ENCODE results near the gene SDF2.
A peak's percentile ranks its signal among the peaks of the same experiment; 100 is the strongest.
"Not testable (repeated sequence)": the region's sequence is repeated elsewhere in the genome, so short reads cannot be mapped to it uniquely, and the experiment has no call there.

The SDF2 gene

DNA sequence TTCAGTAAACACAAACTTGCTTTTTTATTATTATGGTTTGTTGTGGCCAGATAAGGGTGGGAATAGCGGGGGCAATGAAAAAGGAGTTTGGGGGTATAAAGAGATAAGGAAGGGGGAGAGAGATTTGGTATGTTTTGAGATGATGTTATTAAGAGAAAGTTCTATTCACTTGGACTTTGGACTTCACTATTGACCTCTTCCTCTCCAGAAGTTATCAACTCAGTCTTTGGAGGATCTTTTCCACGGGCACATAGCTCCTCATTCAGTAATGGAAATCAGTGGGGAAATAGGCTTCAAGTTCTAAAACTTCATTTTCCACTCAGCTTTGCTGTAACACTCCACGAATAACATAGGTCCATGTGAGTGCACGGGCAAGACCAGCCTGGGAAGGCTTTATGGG lies 26.8 kb upstream of the SDF2 start:
- no peak for DNase-seq

DNA sequence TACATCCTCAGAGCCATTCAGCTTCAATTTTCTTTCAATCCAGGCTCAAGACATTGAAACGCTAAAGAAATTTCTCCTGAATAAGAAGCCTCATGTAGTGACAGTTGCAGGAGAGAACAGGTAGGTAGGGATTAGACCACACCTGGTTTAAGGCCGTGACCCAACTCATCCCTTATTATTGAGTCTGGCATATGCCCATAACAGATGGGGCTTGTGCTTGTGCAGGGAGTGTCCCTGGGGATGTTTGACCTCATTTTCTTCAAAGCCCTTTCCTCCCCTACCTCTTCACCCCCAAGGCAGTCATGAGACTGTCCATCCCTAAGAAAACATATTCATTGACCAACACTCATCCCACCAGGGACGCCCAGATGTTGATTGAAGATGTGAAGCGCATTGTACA lies 24.6 kb upstream of the SDF2 start:
- no peak for DNase-seq

DNA sequence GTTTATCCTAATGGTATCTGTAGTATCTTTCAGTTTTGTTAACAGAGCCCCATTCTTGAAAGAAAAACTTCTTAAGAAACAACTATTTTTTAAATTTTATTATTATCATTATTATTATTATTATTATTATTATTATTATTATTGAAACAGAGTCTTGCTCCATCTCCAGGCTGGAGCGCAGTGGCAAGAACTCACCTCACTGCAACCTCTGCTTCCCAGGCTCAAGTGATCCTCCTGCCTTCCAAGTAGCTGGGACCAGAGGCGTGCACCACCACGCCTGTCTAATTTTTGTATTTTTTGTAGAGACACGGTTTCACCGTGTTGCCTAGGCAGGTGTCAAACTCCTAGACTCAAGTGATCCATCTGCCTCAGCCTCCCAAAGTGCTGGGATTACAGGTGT lies 23.7 kb upstream of the SDF2 start:
- no peak for DNase-seq

DNA sequence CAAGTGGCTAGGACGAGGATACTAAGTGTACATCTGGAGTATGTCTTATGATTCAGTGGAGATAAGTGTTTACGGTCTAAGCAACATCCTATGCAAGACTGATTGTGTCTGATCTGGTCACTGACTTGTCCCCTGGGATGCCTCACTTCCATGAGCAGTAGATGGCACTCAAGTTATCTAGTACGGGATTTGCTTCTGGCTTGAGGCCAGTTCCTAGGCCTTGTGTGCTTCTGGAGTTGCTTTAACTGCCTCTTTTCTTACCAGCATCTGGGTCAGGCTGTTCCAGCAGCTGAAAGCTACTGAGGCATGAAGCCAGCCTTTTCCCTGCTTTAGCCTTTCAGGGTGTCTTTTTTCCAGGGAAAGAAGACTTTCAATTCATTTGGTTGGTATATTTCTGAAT lies 23.3 kb upstream of the SDF2 start:
- no peak for DNase-seq

DNA sequence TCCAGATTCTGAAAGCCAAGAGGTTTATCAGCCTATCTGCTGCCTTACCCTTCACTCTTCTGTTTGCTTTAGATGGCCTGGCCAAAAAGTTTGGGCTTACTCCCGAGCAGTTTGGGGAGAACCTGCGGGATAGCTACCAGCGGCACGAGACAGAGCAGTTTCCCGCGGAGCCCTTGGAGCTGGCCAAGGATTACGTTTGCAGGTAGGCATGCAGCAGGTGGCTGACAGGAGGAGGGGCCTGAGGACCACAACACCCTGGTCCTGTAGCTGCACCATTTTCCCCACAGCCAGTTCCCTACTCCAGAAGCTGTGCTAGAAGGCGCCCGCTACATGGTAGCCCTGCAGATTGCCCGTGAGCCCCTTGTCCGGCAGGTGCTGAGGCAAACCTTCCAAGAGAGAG lies 20.9 kb upstream of the SDF2 start:
- no peak for DNase-seq

DNA sequence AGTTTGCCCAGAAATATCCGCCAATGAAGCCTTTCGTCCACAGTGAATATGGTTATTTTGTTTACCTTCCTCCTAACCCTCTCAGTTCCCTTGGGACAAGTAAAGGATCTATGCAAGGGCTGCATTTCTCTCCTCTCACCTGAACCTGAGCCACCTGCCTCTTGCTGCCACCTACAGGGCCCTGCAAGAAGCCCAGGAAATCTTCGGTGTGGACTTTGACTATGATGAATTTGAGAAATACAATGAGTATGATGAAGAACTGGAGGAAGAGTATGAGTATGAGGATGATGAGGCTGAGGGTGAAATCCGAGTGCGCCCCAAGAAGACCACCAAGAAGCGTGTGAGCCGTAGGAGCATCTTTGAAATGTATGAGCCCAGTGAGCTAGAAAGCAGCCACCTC lies 14.3 kb upstream of the SDF2 start:
- DNase-seq: no peak

DNA sequence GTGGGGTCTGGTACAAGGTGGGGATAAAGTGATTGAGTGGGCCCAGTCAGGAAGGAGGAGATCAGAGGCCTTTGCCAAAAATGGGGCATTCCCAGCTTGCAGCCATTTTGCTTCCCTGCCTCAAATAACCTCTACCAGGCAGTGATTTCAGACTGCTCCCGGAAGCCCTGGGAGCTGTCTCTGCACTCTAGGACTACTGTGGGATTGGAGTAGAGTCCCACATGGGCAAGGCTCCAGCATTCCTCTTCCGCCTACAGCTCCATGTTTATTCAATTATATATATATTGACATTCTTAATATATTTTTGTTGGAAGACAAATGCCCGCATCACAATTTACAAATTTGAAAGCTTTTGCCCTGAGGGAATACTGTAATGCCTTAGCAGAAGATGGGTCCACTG lies 13.8 kb upstream of the SDF2 start:
- no peak for DNase-seq

DNA sequence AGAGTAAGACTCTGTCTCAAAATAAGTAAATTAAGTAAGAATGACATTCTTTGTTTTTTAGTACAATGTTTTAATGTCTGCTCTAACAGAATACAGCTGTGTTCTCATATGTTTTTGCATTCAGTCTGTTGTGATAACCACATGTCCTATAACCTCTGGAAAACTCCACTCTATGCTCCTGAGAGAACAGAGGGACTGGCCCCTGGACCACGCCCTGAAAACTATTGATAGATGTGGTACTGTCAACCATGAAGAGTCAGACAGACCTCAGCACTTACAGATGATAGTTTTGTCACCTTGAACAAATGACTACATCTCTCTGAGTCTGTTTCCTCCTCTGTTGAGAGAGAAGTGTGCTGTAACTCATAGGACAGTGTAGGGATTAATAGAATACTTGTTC lies 8.2 kb upstream of the SDF2 start:
- DNase-seq: no peak

DNA sequence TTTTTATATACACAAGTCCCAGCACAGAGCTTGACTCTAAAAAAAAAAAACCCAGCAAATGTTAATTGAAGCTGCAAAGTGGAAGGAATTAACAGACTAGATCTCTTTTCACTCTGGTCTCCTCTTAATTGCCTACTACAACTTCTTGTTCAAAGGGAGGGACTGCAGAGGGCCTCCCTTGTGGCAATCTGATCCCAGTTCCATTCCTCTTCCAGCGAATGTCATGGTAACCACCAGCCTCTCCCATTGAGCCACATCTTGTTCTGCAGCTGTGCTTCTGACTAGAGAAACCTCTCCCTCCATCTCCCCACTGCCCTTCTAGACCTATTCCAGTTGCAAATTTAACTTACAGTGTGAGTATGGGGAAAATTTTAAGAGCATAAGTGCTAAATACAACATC lies 6.2 kb upstream of the SDF2 start:
- no peak for DNase-seq

DNA sequence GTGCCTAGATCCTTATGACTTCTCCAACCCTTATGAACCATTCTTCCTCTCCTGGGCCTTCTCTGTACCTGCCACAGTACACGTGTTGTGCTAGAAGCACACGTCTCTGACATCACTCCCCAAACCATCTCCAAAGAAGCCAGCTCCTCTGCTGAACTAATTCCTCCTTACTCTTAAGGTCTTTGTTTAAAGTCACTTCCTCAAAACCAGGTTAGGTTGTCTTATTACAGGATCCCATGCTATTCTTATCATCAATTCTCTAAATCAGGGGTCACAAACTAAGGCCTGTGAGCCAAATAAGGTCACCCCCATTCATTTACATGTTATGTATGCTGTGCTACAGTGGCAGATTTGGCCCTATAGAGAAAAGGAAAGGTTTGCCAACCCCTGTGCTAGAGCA lies 4.3 kb upstream of the SDF2 start:
- no peak for DNase-seq

DNA sequence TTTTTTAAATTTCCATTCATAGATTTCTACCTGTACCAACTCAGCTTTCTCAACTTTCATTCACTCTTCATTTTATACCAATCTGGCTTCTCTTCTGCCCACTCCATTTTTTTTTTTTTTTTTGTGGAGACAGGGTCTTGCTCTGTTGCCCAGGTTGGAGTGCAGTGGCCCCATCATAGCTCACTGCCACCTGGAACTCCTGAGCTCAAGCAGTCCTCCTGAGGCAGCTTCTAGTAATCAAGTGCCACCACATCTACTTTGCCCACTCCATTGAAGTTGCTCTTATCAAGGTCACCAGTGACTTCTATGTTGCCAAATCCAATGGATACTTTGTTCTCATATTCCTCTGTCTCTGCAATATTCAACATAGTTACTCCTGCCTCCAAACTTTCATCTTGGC lies 2.0 kb upstream of the SDF2 start:
- DNase-seq: no peak

DNA sequence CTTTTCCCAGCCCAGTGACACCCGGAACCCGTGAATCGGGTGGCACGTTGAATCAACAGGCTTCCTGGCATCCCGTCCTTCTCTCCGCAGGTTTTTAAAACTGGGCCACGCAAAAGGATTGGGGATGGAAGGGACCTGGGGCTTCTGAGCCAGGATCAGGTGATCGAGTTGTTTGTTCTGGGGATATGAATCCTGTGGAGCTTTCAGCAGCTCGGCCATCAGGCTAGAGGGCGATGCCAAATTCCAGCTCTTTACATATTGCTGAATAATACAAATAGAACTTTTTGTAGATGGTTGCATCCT lies 772 bp upstream of the SDF2 start:
- no peak for DNase-seq

DNA sequence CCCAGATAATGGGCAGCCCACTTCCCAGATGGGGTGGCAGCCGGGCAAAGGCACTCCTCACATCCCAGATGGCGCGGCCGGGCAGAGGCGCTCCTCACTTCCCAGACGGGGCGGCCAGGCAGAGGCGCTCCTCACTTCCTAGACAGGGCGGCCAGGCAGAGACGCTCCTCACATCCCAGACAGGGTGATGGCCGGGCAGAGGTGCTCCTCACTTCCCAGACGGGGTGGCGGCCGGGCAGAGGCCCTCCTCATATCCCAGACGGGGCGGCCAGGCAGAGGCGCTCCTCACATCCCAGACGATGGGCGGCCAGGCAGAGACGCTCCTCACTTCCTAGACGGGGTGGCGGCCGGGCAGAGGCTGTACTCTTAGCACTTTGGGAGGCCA lies 2.2 kb downstream of the SDF2 start:
- DNase-seq: not testable (repeated sequence)

DNA sequence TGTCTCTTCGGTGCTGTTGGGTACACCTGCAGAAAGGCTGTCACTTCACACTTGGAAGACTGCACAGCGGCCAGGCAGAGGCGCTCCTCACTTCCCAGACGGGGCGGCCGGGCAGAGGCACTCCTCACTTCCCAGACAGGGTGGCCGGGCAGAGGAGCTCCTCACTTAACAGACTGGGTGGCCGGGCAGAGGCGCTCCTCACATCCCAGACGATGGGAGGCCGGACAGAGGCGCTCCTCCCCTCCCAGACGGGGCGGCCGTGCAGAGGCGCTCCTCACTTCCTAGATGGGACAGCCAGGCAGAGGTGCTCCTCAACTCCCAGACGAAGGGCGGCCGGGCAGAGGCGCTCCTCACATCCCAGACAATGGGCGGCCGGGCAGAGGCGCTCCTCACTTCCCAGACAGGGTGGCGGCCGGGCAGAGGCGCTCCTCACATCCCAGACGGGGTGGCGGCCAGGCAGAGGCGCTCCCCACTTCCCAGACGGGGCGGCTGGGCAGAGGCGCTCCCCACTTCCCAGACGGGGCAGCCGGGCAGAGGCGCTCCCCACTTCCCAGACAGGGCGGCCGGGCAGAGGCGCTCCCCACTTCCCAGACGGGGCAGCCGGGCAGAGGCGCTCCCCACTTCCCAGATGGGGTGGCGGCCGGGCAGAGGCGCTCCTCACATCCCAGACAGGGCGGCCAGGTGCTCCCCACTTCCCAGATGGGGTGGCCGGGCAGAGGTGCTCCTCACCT lies 2.8 kb downstream of the SDF2 start:
- not testable (repeated sequence) for DNase-seq

DNA sequence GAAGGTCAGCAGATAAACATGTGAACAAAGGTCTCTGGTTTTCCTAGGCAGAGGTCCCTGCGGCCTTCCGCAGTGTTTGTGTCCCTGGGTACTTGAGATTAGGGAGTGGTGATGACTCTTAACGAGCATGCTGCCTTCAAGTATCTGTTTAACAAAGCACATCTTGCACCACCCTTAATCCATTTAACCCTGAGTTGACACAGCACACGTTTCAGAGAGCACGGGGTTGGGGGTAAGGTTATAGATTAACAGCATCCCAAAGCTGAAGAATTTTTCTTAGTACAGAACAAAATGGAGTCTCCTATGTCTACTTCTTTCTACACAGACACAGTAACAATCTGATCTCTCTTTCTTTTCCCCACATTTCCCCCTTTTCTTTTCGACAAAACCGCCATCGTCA lies 3.4 kb downstream of the SDF2 start:
- DNase-seq: not testable (repeated sequence)

DNA sequence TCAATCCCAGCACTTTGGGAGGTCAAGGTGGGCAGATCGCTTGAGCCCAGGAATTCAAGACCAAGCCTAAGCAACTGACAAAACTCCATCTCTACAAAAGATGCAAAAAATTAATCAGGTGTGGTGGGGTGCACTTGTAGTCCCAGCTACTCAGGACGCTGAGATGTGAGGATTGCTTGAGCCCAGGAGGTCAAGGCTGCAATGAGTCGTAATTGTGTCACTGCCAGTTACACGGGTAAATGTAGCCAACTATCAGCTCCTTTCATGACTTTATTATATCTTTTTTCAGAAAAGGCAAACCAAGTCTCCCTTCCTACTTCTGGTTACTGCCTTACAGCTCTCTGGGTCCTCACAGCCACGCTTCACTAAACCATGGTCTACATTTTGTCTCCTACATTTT lies 4.0 kb downstream of the SDF2 start:
- DNase-seq: no peak

DNA sequence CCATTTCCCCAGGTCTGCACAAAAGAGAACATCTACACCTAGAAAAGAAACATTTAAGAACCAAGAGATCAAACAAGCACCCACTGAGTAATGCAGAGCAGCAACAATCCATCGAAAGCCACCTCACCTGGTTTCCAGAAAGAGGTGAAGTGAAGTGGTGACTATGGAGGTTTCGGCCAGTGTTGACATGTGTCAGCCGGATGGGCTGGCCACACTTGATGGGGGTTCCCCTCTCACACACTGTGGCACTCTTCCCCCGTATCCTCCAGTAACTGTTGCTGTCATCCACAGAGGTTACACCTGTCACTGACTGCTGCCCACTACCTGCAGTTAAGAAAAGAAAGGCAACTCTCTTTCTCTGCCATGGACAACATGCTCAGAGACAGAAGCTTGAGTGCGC lies 6.5 kb downstream of the SDF2 start:
- no peak for DNase-seq

DNA sequence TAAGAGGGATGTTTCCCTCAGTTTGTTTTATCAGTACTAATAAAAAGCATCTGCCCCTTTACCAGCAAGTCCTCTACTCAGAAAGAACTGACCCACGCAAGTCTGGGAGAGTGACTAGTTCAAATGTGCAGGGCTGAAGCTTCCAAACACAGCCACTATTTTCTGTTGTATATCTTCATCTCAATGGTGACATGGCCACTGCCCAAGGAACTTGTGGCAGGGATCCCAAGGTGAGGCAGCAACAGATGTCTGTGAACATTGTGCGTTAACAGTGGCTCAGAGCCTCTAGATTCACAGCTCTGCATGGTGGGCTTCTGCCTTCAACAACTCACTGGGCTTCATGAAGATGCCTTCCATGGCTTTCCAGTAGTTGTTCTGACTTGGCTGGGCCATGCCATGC lies 13.0 kb downstream of the SDF2 start:
- no peak for DNase-seq

DNA sequence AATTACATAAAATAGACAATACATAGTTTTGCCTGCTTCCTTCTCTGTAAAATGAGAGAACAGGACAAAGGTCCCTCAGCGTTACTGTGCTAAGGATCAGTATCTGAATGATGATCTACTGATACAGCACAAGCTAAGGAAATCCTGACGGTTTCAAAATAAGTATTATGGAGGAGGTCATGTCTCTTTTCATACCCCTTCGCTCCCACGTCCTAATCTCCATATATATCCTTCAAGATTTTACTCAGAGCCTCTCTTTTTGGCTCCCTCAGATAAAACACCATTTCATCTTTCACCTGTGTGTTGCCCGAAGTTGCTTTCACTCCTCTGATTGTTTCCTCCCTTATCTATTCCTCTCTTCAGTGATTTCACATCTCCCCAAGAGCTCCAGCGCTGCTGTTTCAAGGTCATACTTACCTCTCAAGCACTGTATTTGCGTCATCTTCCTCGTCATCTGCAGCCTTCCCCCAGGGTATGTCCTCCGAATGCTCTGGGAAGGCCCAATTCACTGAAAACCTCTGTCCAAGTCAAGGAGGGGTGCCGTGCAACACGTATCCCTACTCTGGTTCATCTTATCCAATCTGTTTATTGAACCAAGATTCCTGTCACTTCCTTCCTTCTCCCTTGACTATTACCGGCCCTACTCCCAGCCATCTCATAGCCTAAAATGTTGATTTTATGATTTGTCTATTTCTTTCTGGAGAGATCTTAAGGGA lies 15.5 kb downstream of the SDF2 start:
- peak; percentile 6 for DNase-seq

DNA sequence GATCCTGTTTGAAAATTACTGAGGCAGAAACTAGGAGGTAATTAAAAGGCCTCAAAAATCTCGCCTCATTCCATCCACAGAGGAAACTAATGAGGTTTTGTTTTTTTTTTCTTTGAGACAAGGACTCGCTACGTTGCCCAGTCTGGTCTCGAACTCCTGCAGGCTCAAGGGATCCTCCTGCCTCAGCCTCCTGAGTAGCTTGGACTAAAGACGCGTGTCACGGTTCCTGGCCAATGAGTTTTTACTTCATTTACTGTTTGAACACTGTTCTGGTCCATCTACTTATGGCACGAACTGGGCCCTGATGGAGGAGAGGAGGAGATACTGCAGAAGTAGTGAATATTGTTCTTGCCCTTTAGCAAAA lies 16.1 kb downstream of the SDF2 start:
- DNase-seq: no peak

DNA sequence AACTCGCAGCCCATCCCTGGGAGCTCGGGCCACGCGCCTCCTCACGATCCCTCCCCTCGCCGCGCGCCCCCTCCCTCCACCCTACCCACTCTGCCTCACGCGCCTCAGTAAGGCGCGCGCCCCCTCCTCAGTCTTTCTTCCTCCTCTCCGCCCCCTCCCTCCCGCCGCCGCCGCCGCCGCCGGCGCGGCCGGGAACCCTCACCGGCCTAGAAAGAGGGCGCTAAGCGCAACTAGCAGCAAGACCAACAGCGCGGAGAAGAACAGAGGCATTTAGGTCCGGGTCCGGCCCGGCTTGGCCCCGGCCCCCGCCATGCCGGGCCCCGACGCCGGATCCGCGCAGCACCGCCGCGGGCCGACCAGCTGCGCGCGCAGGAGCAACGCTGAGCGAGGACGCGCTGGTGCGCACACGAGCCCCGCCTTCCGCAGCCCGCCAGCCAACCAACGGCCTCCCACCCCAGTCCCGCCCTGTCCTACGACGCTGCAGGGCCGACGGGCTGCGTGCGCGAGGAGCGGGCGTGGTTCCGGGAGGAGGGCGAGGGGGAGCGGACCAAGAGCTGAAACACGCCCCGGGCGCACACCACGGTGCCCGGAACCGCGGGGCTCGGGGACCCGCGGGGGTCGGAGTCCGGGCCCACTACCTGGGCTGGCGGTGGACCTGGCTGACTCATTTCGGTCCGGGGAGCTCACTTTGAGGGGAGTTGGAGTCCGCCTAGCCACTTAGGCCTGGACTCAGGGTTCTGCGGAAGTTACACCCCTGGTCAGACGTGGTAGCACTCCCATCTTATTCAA lies 16.7 kb downstream of the SDF2 start, which contains the start of gene BLTP2:
Gene BLTP2, minus strand, starts transcription at position 372 of the 789 bp plus-strand sequence. Its CDS starts 102 bp downstream, at position 270.
- peak; percentile 97 for DNase-seq

DNA sequence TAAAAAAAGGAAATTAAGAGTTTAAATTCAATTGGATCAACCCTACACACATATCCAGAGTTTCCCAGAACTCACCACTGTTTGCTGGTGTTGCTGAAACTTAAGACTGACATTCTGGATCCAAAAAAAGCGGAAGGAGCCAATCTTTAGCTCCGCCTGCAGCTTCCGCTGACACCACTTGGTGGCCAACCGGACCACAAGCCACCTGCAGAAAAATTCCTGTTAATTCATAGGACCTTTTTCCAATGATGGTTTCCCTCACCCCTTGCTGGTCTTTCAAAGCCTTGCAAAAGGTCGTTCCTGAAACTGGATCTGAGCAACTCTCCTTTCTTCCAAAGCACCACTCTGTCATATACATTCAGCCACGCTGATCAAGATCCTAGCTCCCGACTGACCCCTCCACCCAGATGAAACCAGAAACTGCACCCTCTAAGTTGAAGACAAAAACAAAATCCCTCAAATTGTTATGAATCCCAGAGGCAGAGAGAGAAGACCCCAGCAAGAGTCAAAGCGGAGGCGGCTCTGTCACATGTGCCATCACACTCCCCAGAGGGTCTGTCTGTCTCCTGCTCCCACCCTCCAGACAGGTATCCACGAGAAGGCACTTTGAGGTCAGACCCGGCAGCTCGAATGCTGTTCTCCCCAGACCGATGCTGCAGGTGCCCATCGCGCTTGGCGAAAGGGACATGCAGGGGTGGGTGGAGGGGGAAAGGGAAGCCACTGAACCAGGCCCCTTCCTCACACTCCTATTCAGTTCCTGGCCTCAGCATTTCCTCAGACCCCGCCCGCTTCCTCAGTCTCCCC lies 17.5 kb downstream of the SDF2 start:
- DNase-seq: peak; percentile 35

DNA sequence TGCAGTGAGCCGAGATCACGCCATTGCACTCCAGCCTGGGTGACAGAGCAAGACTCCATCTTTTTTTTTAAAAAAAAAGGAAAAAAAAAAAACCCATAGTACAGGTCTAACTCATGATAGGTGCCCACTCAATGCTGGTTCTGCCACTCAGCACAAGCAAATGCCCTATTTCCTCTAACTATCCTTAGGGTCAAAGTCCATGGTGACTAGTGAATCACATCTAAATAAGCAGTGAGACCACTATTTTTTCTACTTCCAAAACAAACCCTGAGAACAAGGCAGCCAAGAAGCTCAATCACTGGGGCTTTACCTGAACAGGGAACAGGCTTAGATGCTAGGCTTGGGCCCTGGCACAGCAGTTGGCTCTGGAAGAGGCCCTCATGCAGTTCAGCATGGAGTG lies 20.1 kb downstream of the SDF2 start:
- no peak for DNase-seq

All from right kidney (tissue), 1 donor.